Choroid plexus epithelial cell (primary cell): Measurements from ENCODE around the gene RGS17.

Experiments
- DNase-seq: peaks from one replicate; pipeline ENCODE4 v3.0.0-alpha.2; 2010; ENCODE audit warnings: low read depth
- H3K4me3 ChIP-seq: 2 replicates; pipeline ENCODE4 v1.5.1; 2011; ENCODE audit warnings: low read depth, mild to moderate bottlenecking, control low read depth, low read length, moderate library complexity
- TF ChIP-seq, protein P1 (sequence below): conservative IDR thresholded peaks from 2 replicates; pipeline ENCODE4 v1.5.1; 2011; ENCODE audit warnings: low read depth, mild to moderate bottlenecking, control low read depth, inconsistent platforms, low read length, moderate library complexity

The RGS17 gene

DNA sequence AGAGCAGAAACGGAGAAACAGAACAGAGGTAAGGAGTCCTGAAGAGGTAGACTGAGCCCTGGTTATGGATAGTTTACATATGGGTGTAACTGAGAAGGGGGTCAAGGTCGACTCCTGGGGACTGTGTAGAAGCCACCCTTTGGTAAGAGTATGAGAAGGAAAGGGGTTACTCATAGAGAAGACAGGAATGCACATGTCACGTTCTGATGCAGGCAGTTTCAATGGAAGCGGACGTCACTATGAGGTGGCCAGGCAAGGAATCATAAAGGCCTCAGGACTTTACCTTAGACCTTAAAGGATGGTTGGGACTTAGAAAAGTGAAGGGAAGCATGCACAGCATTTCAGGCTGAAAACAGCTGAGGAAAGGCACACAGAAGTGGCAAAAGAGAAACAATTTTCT is 25.1 kb downstream of the RGS17 start:
- DNase-seq = no peak
- TF ChIP-seq, protein P1, sequence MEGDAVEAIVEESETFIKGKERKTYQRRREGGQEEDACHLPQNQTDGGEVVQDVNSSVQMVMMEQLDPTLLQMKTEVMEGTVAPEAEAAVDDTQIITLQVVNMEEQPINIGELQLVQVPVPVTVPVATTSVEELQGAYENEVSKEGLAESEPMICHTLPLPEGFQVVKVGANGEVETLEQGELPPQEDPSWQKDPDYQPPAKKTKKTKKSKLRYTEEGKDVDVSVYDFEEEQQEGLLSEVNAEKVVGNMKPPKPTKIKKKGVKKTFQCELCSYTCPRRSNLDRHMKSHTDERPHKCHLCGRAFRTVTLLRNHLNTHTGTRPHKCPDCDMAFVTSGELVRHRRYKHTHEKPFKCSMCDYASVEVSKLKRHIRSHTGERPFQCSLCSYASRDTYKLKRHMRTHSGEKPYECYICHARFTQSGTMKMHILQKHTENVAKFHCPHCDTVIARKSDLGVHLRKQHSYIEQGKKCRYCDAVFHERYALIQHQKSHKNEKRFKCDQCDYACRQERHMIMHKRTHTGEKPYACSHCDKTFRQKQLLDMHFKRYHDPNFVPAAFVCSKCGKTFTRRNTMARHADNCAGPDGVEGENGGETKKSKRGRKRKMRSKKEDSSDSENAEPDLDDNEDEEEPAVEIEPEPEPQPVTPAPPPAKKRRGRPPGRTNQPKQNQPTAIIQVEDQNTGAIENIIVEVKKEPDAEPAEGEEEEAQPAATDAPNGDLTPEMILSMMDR = no peak

GRCh38 chr6:153104220-153104619 is 26.9 kb downstream of the RGS17 start:
- no peak for DNase-seq
- H3K4me3 ChIP-seq = no peak overlapping the region
- TF ChIP-seq, protein P1 = no peak

More for the DNA sequence above, 25.1 kb downstream of the RGS17 start:
- no peak overlapping the region for H3K4me3 ChIP-seq

DNA sequence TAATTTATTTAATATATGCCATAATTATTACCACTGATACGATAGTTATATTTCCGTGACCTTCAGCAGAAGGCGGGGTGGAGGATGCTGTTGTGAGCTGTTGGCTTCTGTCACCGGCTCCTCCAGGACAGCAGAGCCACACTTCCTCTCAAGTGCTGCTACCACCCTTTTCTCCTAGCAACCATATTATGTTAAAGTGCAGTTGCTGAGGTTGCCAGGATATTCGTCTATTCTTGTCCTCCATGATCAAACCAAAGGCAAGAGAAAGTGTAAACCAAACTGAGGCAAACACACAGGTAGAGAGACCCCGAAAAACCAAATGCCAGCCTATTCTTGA is 27.8 kb downstream of the RGS17 start:
- TF ChIP-seq, protein P1 = no peak
- no peak overlapping the region for H3K4me3 ChIP-seq
- no peak for DNase-seq

DNA sequence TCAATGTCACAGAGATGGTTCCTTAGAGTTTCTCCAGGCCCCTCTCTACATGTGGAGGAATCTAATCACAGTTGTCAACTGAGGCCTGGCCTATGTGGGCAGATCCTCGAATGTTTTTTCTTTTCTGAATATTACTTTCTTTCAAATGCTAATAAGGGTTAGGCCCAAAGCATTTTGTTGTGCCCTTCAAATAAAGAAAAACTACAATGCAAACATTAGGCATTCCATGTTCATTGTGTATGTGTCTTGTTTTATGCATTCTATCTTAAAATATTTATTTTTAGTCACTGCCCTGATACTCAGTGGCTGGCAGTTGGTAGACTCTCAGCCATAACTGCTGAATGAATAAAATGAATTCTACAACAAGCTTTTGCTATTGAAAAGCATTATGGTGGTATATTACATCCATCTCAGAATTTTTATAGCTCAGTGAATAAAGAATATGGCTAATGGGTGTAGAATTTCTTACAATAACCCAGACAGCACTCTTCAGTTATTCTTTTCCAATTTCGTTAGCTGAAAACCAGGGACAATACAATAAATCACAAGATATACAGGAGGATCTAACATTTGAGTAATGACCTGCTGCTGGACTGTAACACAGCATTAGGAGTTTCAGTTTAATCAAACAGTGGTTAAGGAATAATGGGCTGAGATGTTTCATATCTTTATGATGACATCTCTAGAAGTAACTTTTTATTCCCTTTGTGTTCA is 28.3 kb downstream of the RGS17 start:
- no peak for DNase-seq
- TF ChIP-seq, protein P1 = no peak
- H3K4me3 ChIP-seq = no peak overlapping the region

DNA sequence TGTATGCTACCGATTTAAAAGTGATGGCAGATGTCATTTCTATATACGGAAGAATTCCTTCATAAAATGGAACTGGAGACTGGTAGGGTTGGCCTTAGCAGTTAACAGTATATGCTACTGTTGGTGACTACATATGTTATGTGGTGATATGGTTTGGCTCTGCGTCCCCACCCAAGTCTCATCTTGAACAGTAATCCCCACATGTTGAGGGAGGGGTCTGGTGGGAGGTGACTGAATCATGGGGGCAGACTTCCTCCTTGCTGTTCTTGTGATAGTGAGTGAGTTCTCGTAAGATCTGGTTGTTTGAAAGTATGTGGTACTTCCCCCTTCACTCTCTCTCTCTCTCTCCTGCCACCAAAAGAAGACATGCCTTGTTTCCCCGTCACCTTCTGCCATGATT is 29.6 kb downstream of the RGS17 start:
- TF ChIP-seq, protein P1 = no peak
- DNase-seq = no peak
- H3K4me3 ChIP-seq = no peak overlapping the region

GRCh38 chr6:153099636-153100035 is 31.4 kb downstream of the RGS17 start:
- DNase-seq = no peak
- TF ChIP-seq, protein P1 = no peak
- H3K4me3 ChIP-seq = no peak overlapping the region

DNA sequence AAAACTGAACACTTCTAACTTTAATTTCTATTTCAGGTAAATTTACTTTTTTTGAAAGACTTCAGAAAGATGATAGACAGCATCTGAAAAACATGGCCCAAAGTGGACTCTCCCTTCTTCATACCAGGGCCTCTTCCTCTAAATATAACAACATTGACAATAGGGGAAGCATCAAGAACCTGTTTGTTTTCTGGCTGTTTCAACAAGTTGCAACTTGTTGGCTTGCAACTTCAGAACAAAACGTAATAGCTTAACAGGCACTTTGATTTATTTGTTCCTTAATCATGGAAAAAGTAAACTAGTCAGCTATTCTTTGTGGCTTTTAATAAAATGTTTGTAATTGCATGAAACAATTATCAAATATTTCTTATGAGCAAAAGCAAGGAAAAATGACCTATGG is 34.3 kb downstream of the RGS17 start:
- TF ChIP-seq, protein P1 = no peak
- H3K4me3 ChIP-seq = no peak overlapping the region
- no peak for DNase-seq
